CD14-positive monocyte (primary cell): ENCODE results near the gene IL22RA1. TPM values are rescaled to one million over a fixed set of nuclear protein-coding genes. Genes with fewer than 3 reads are reported as not detected.

Experiments used
- DNase-seq, 3 donors: peaks; one replicate each; pipeline ENCODE4 v3.0.0-alpha.2; 2011 to 2022
- H2AFZ ChIP-seq: 2 replicates; pipeline ENCODE4 v1.6.0; 2012; ENCODE audit warnings: mild to moderate bottlenecking, low read depth, low read length, inconsistent platforms; ENCODE audit not compliant: insufficient read depth, poor library complexity, severe bottlenecking
- H3K27ac ChIP-seq, 2 donors: 1 replicate in 1 of 2; 2 replicates in 1 of 2; pipeline ENCODE4 v1.5.1; 2012 to 2013; ENCODE audit warnings: low read length in 2 of 2, control low read depth in 1 of 2, inconsistent platforms in 1 of 2, low read depth in 1 of 2, mild to moderate bottlenecking in 1 of 2
- H3K27me3 ChIP-seq, 2 donors: one replicate each; pipeline versions ENCODE4 v1.6.0 to v1.6.1; 2011 to 2013; ENCODE audit warnings: low read length in 2 of 2; ENCODE audit not compliant: control insufficient read depth in 2 of 2, insufficient read depth in 2 of 2
- H3K36me3 ChIP-seq, 2 donors: replicated peaks in 1 of 2; 1 replicate in 1 of 2; 2 replicates in 1 of 2; pipeline versions ENCODE4 v1.5.1 to v1.6.1; 2012 to 2013; ENCODE audit warnings: low read length in 2 of 2, control low read depth in 1 of 2, inconsistent platforms in 1 of 2, mild to moderate bottlenecking in 1 of 2; ENCODE audit not compliant: insufficient read depth in 2 of 2, control insufficient read depth in 1 of 2
- H3K4me1 ChIP-seq, 2 donors: 1 replicate in 1 of 2; 2 replicates in 1 of 2; pipeline versions ENCODE4 v1.5.1 to v1.6.1; 2012 to 2013; ENCODE audit warnings: low read length in 2 of 2, control low read depth in 1 of 2, inconsistent platforms in 1 of 2, mild to moderate bottlenecking in 1 of 2, moderate library complexity in 1 of 2; ENCODE audit not compliant: insufficient read depth in 2 of 2, control insufficient read depth in 1 of 2
- H3K4me2 ChIP-seq: replicated peaks from 2 replicates; pipeline ENCODE3; 2012; ENCODE audit warnings: low read length, moderate library complexity, mild to moderate bottlenecking; ENCODE audit not compliant: poor library complexity, severe bottlenecking; ENCODE audit errors: extremely low read depth
- H3K4me3 ChIP-seq, 3 experiments: fragments of 200-600 bp in 1 of 3; sonication (generic) in 1 of 3; replicated peaks in 1 of 3; 1 replicate in 2 of 3; 2 replicates in 1 of 3; pipeline ENCODE4 v1.5.1; 2011 to 2013; ENCODE audit warnings: low read length in 3 of 3, mild to moderate bottlenecking in 3 of 3, control low read depth in 2 of 3, low read depth in 2 of 3, inconsistent platforms in 1 of 3, moderate library complexity in 1 of 3
- H3K79me2 ChIP-seq: 2 replicates; pipeline ENCODE4 v1.6.0; 2012; ENCODE audit warnings: mild to moderate bottlenecking, control low read depth, inconsistent platforms, low read length, moderate library complexity; ENCODE audit not compliant: insufficient read depth
- H3K9ac ChIP-seq: 2 replicates; pipeline ENCODE4 v1.6.0; 2017; ENCODE audit warnings: low read length, mild to moderate bottlenecking; ENCODE audit not compliant: insufficient read depth, poor library complexity, severe bottlenecking
- H3K9me3 ChIP-seq, 2 donors: replicated peaks in 1 of 2; 1 replicate in 1 of 2; 2 replicates in 1 of 2; pipeline versions ENCODE4 v1.5.1 to v1.6.1; 2012 to 2013; ENCODE audit warnings: low read length in 2 of 2, control low read depth in 1 of 2; ENCODE audit not compliant: control insufficient read depth in 1 of 2, insufficient read depth in 1 of 2
- H4K20me1 ChIP-seq: 2 replicates; pipeline ENCODE4 v1.6.0; 2012; ENCODE audit warnings: mild to moderate bottlenecking, low read length, control low read depth, moderate library complexity; ENCODE audit not compliant: insufficient read depth
- H3K27ac Mint-ChIP-seq, 7 donors: one replicate each; pipeline ENCODE4 v1.8.0; 2020; ENCODE audit warnings: mild to moderate bottlenecking in 7 of 7, mixed read lengths in 7 of 7, moderate library complexity in 6 of 7, inconsistent platforms in 2 of 7
- H3K27me3 Mint-ChIP-seq, 3 donors: one replicate each; pipeline ENCODE4 v1.8.0; 2021 to 2022; ENCODE audit warnings: low read depth in 3 of 3, mild to moderate bottlenecking in 3 of 3, mixed read lengths in 3 of 3, moderate library complexity in 3 of 3, inconsistent platforms in 1 of 3
- H3K36me3 Mint-ChIP-seq, 2 donors: one replicate each; pipeline ENCODE4 v1.8.0; 2020; ENCODE audit warnings: mixed read lengths in 2 of 2, inconsistent platforms in 1 of 2, mild to moderate bottlenecking in 1 of 2
- H3K4me1 Mint-ChIP-seq: one replicate; pipeline ENCODE4 v1.8.0; 2020; ENCODE audit warnings: mild to moderate bottlenecking, mixed read lengths
- H3K4me3 Mint-ChIP-seq, 2 donors: one replicate each; pipeline ENCODE4 v1.8.0; 2020; ENCODE audit warnings: mild to moderate bottlenecking in 2 of 2, mixed read lengths in 2 of 2, moderate library complexity in 1 of 2
- H3K9me3 Mint-ChIP-seq, 7 donors: one replicate each; pipeline ENCODE4 v1.8.0; 2020 to 2022; ENCODE audit warnings: mixed read lengths in 7 of 7, mild to moderate bottlenecking in 6 of 7, moderate library complexity in 6 of 7, inconsistent platforms in 2 of 7
- CTCF ChIP-seq: fragments of 200-600 bp; IDR thresholded peaks from one replicate; pipeline ENCODE4 v1.8.0; 2022; ENCODE audit warnings: antibody characterized with exemption, mild to moderate bottlenecking
- WGBS: methylation state at CpG from one replicate; pipeline ENCODE4 v1.1.5; 2013; ENCODE audit warnings: missing lambda C conversion rate; ENCODE audit not compliant: insufficient coverage; 5-methylcytosine and 5-hydroxymethylcytosine counted together
- intact Hi-C, 2 donors: fragments of 100-400 bp; cut with micrococcal nuclease; formaldehyde crosslinking; loops; one replicate each; pipeline versions ENCODE4 v1.15.0 to v1.15.1; 2023
- polyA plus RNA-seq, 3 donors: library from polyadenylated mRNA; depleted of rRNA in 1 of 3; unstranded in 2 of 3; stranded (reverse) in 1 of 3; fragments of 300-500 nt in 2 of 3; fragments of >200 nt in 1 of 3; fragmentation: Illumina TruSeq in 2 of 3; gene quantifications; 1 replicate in 2 of 3; 2 replicates in 1 of 3; pipeline ENCODE4 v1.2.3, GENCODE V29; 2012 to 2021

Gene IL22RA1
- polyA plus RNA-seq, 3 donors, result not detected

- Mint-ChIP-seq H3K4me3 (no peak overlapping the region), H3K4me1 (peaks cover 31% of the 10 kb centered on the region), H3K9me3 (peaks cover 0 to 10% (median 4%) of the 10 kb centered on the region in 7 donors), H3K27ac (peak overlapping the region in 1 of 7 donors; percentile 31), H3K27me3 (peaks cover 32 to 52% (median 45%) of the 10 kb centered on the region in 3 donors), H3K36me3 (peaks cover 3 to 7% of the 10 kb centered on the region in 2 donors)
- DNase-seq, result no peak
- H2AFZ ChIP-seq, result no peak overlapping the region
- no peaks in the 10 kb centered on the region for H3K79me2 ChIP-seq
- H3K9me3 ChIP-seq, result no peaks in the 10 kb centered on the region
- TF ChIP-seq CTCF, result no peak
- H3K4me3 ChIP-seq, result no peak overlapping the region
- no peaks in the 10 kb centered on the region for H3K36me3 ChIP-seq
- no peak overlapping the region for H3K27ac ChIP-seq
- WGBS, result 100% methylated on average over 2 of the region's 4 CpGs
- H3K4me1 ChIP-seq, result peaks cover 22 to 32% of the 10 kb centered on the region in 2 donors
- no peaks in the 10 kb centered on the region for H4K20me1 ChIP-seq
- intact Hi-C loops, result loop anchor here in 1 of 2 donors (5.0 kb wide), 1 partner anchor 33 kb away; no protein-coding TSS in a partner anchor
- H3K27me3 ChIP-seq, result peaks cover 17 to 36% of the 10 kb centered on the region in 2 donors
- no peak overlapping the region for H3K9ac ChIP-seq
- H3K4me2 ChIP-seq, result no peak overlapping the region
Measured at GRCh38 chr1:24185076-24185475, 42.1 kb upstream of the IL22RA1 start.

GRCh38 chr1:24182061-24182460 lies 39.1 kb upstream of the IL22RA1 start:
- H3K36me3 Mint-ChIP-seq, result peaks cover 3 to 5% of the 10 kb centered on the region in 2 donors
- no peaks in the 10 kb centered on the region for H3K36me3 ChIP-seq
- no peak overlapping the region for H3K27ac Mint-ChIP-seq
- H3K4me3 Mint-ChIP-seq, result no peak overlapping the region
- no peaks in the 10 kb centered on the region for H4K20me1 ChIP-seq
- WGBS, result 98% methylated on average over 4 of the region's 6 CpGs
- intact Hi-C loops, result no loop called here
- H3K9me3 Mint-ChIP-seq, result peaks cover 0 to 8% (median 0%) of the 10 kb centered on the region in 7 donors
- peaks cover 3 to 6% of the 10 kb centered on the region in 2 donors for H3K4me1 ChIP-seq
- H3K4me3 ChIP-seq, result no peak overlapping the region
- no peak for DNase-seq
- H3K79me2 ChIP-seq, result no peaks in the 10 kb centered on the region
- H3K27me3 Mint-ChIP-seq, result peaks cover 24 to 36% (median 34%) of the 10 kb centered on the region in 3 donors
- H2AFZ ChIP-seq, result no peak overlapping the region
- no peak overlapping the region for H3K4me2 ChIP-seq
- H3K27ac ChIP-seq, result no peak overlapping the region
- no peaks in the 10 kb centered on the region for H3K9me3 ChIP-seq
- H3K9ac ChIP-seq, result no peak overlapping the region
- no peak for TF ChIP-seq CTCF
- peaks cover 16 to 20% of the 10 kb centered on the region in 2 donors for H3K27me3 ChIP-seq
- H3K4me1 Mint-ChIP-seq, result peaks cover 16% of the 10 kb centered on the region
